ENCODE results near the gene RARG. TPM values are rescaled to one million over a fixed set of nuclear protein-coding genes. Genes with fewer than 3 reads are reported as not detected.

The RARG gene
- total and polyA plus RNA-seq, 7 donors = 3.7 to 10.8 (median 6.2) TPM

DNA sequence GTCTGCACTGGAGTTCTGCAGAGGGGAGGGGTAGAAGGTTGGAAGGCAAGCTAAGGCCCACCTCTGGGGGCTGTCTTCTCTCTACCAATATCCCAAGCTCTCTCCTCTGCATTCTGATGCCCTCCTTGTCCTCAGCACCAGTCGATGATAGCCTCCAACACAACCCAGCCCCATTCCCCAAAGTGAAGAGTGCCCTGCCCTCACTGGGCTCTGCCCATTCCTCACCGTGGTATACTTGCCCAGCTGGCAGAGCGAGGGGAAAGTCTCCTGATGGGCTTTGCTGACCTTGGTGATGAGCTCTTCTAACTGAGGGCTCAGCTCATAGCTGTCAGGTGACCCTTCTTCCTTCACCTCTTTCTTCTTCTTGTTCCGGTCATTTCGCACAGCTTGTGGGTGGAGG, 17.8 kb downstream of the RARG start:
- DNase-seq = no peak
- H3K4me3 ChIP-seq = peak overlapping the region; percentile 7
- whole genome bisulfite sequencing, 3 donors = 55 to 65% (median 65%) methylated on average over 5 of the region's 5 CpGs

DNA sequence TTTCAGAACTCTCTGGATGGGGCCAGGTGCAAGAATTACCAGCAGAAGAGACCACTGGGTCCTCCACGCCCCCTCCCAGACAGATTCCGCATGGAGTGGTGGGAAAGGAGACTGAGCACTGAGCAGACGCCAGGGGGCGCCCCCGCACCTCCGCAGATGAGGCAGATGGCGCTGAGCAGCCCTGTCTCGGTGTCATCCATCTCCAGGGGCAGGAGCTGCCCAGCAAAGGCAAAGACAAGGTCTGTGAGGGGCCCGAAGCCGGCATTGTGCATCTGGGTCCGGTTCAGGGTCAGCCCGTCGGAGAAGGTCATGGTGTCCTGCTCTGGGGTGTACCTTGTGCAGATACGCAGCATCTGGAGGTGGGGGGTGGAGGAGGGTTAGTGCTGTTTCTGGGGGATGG, 18.7 kb downstream of the RARG start:
- Histone ChIP-seq H3K4me3 (no peak overlapping the region), H3K9me3 (no peaks in the 10 kb centered on the region), H3K36me3 (ENCODE audit: insufficient read depth in 1 of 2, low read depth in 1 of 2) (peaks cover 0 to 39% of the 10 kb centered on the region in 2 donors), H3K27ac (no peak overlapping the region), H3K4me1 (peaks cover 13% of the 10 kb centered on the region), H3K27me3 (ENCODE audit: insufficient read depth in 3 of 3, low read length in 2 of 3) (no peaks in the 10 kb centered on the region)
- peak; percentile 77 to 85 (median 82) for ATAC-seq
- peak; percentile 86 to 93 for DNase-seq
- intact Hi-C loops (cut with DNase I) = loop anchor here (1.0 to 2.0 kb wide), 3 partner anchors 38 to 74 kb away; no protein-coding TSS in a partner anchor
- WGBS, 3 donors = 9 to 12% (median 10%) methylated on average over 14 of the region's 14 CpGs
- TF ChIP-seq, protein P1, sequence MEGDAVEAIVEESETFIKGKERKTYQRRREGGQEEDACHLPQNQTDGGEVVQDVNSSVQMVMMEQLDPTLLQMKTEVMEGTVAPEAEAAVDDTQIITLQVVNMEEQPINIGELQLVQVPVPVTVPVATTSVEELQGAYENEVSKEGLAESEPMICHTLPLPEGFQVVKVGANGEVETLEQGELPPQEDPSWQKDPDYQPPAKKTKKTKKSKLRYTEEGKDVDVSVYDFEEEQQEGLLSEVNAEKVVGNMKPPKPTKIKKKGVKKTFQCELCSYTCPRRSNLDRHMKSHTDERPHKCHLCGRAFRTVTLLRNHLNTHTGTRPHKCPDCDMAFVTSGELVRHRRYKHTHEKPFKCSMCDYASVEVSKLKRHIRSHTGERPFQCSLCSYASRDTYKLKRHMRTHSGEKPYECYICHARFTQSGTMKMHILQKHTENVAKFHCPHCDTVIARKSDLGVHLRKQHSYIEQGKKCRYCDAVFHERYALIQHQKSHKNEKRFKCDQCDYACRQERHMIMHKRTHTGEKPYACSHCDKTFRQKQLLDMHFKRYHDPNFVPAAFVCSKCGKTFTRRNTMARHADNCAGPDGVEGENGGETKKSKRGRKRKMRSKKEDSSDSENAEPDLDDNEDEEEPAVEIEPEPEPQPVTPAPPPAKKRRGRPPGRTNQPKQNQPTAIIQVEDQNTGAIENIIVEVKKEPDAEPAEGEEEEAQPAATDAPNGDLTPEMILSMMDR (IDR thresholded peaks at IDR 0.05) = peak; percentile 93

More for the DNA sequence above, 17.8 kb downstream of the RARG start:
- intact Hi-C loops (cut with DNase I) = no loop called here
- no peaks in the 10 kb centered on the region for H3K27me3 ChIP-seq (ENCODE audit: insufficient read depth in 3 of 3, low read length in 2 of 3)
- TF ChIP-seq, protein P1 (IDR thresholded peaks at IDR 0.05) = no peak
- no peaks in the 10 kb centered on the region for H3K9me3 ChIP-seq
- ATAC-seq = no peak
- H3K27ac ChIP-seq = peak overlapping the region; percentile 30
- H3K36me3 ChIP-seq (ENCODE audit: insufficient read depth in 1 of 2, low read depth in 1 of 2) = peaks cover 0 to 39% of the 10 kb centered on the region in 2 donors
- H3K4me1 ChIP-seq = peaks cover 16% of the 10 kb centered on the region

DNA sequence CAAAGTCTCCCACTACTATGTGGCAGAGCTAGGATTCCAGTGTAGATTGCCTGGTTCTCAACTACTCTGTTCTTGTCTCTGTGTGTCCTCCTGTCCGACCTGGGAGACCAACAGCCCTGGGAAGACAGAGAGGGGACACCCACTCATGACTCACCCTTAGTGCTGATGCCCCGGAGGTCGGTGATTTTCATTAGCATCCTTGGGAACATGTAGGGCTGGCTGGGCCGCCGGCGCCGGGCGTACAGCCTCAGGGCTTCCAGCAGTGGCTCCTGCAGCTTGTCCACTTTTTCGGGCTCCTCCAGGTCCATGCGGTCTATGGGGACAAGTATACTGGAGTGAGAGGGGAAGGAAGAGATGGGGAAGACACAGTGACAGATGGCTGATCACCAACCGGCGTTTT, 19.1 kb downstream of the RARG start:
- Histone ChIP-seq H3K27me3 (ENCODE audit: insufficient read depth in 3 of 3, low read length in 2 of 3) (no peaks in the 10 kb centered on the region), H3K4me3 (no peak overlapping the region), H3K4me1 (peaks cover 9% of the 10 kb centered on the region), H3K36me3 (ENCODE audit: insufficient read depth in 1 of 2, low read depth in 1 of 2) (peaks cover 0 to 39% of the 10 kb centered on the region in 2 donors), H3K27ac (no peak overlapping the region), H3K9me3 (no peaks in the 10 kb centered on the region)
- ATAC-seq = peak in 1 of 4 donors; percentile 2
- intact Hi-C loops (cut with DNase I) = loop anchor here (1.0 to 2.0 kb wide), 3 partner anchors 38 to 74 kb away; no protein-coding TSS in a partner anchor
- WGBS, 3 donors = 47 to 60% (median 53%) methylated on average over 12 of the region's 12 CpGs
- DNase-seq = no peak
- TF ChIP-seq, protein P1 (IDR thresholded peaks at IDR 0.05) = no peak

DNA sequence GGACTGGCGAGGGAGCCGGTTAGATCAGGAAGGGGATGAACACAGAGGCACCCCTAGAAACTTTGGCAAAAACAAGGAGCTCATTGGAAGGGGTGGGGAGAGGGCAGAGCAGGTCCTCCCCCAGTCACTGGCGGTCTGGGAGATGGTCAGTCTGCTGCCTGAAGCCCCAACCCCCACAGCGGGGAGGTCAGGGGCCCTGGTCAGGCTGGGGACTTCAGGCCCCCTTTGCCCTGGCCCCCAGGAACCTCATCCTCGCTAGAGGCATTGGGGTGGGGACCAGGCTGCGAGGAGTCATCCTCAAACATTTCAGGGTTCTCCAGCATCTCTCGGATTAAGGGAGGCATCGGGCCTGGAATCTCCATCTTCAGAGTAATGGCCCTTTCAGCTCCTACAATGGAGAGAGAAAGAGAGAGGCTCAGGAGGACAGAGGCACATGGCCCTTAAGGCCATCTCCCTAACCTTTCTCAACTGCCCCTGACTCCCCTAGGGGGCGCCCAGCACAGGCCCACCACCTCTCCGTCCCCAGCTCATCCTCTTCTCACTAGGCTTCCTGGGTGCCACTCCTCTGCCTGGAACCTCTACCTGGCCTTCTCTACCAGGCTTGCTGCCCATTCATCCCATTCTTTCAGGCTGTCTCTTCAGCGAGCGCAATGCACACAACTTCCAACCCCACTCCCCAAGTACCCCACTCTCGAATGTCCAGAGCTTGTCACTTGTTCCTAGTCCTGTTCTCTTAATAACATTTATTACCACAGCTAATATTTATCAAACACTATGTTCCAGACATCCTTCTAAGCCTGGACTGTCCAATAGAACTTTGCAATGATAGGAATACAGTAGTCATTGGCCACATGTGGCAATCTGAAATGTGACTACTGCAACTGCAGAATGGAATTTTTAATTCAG, 20.3 kb downstream of the RARG start:
- Histone ChIP-seq H3K27ac (no peak overlapping the region), H3K27me3 (ENCODE audit: insufficient read depth in 3 of 3, low read length in 2 of 3) (no peaks in the 10 kb centered on the region), H3K9me3 (no peaks in the 10 kb centered on the region), H3K4me3 (no peak overlapping the region), H3K36me3 (ENCODE audit: insufficient read depth in 1 of 2, low read depth in 1 of 2) (peaks cover 0 to 39% of the 10 kb centered on the region in 2 donors), H3K4me1 (no peaks in the 10 kb centered on the region)
- 83 to 90% (median 88%) methylated on average over 13 of the region's 13 CpGs for WGBS, 3 donors
- TF ChIP-seq, protein P1 (IDR thresholded peaks at IDR 0.05) = peak; percentile 8
- DNase-seq = no peak
- ATAC-seq = no peak
- intact Hi-C loops (cut with DNase I) = loop anchor here in 1 of 2 donors (2.0 kb wide), 1 partner anchor 75 kb away; no protein-coding TSS in a partner anchor
